GM12801 (cell line): ENCODE results near the gene WWC1.

Experiments used
- CTCF ChIP-seq: IDR thresholded peaks from one replicate; pipeline ENCODE4 v1.5.1; 2011; ENCODE audit warnings: control low read depth; ENCODE audit not compliant: insufficient read length; ENCODE audit errors: extremely low read depth

Gene WWC1

GRCh38 chr5:168342151-168342825, 50.8 kb downstream of the WWC1 start:
- TF ChIP-seq CTCF: no peak

GRCh38 chr5:168342985-168343384, 51.5 kb downstream of the WWC1 start:
- TF ChIP-seq CTCF: no peak

GRCh38 chr5:168346417-168346816, 55.0 kb downstream of the WWC1 start:
- no peak for TF ChIP-seq CTCF

- no peak for TF ChIP-seq CTCF
These were observed 56.1 kb downstream of the WWC1 start for GRCh38 chr5:168347368-168348083.

GRCh38 chr5:168348084-168348414, 56.6 kb downstream of the WWC1 start:
- no peak for TF ChIP-seq CTCF

- no peak for TF ChIP-seq CTCF
These were observed 58.9 kb downstream of the WWC1 start for GRCh38 chr5:168350315-168350714.

GRCh38 chr5:168353216-168353957, 61.9 kb downstream of the WWC1 start:
- no peak for TF ChIP-seq CTCF
